ENCODE data around the gene LILRA5. TPM values are rescaled to one million over a fixed set of nuclear protein-coding genes. Genes with fewer than 3 reads are reported as not detected.

LILRA5 gene
- polyA plus RNA-seq, 1 donor (not counting 4 experiments of a cell fraction or from before 2014, with no cell fraction given): not detected

DNA sequence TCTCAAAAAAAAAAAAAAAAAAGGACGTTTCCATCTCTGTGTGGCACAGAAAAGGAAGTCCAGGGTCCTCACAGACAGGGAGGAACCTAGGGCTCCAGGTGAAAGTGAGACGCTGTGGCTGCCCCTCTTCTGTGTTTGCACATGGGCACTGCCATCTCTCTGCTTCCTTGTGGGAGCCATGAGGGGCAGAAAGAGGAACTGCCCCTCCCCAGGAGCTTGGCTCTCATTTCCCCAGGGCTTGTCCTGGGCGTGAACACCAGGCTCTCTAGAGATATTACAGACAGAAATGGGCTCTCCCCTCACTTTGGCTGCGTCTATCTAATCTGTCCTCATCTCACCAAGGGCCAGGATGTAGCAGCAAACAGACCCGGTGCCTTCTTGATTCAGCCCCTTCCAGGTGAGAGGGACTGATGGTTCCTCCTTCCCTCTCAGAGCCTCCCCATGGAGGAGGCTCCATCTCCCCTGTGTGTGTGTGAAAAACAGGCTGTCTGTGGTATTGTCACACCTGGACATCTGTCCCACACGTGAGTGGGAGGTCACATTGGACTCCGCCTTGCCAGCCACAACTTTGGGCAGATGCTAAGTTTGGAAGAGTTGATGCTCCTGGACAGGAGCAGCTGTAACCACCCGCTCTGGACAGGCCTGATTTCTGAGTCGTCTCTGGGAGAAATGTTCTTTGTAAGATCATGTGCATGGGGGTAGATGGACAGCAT, 26.8 kb upstream of the LILRA5 start:
- no peak for TF ChIP-seq EZH2 (IDR thresholded peaks at IDR 0.05; ENCODE audit: low read length)
- TF ChIP-seq, protein P1, sequence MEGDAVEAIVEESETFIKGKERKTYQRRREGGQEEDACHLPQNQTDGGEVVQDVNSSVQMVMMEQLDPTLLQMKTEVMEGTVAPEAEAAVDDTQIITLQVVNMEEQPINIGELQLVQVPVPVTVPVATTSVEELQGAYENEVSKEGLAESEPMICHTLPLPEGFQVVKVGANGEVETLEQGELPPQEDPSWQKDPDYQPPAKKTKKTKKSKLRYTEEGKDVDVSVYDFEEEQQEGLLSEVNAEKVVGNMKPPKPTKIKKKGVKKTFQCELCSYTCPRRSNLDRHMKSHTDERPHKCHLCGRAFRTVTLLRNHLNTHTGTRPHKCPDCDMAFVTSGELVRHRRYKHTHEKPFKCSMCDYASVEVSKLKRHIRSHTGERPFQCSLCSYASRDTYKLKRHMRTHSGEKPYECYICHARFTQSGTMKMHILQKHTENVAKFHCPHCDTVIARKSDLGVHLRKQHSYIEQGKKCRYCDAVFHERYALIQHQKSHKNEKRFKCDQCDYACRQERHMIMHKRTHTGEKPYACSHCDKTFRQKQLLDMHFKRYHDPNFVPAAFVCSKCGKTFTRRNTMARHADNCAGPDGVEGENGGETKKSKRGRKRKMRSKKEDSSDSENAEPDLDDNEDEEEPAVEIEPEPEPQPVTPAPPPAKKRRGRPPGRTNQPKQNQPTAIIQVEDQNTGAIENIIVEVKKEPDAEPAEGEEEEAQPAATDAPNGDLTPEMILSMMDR (optimal IDR thresholded peaks at IDR 0.05 in 1 of 3, IDR thresholded peaks at IDR 0.05 in 1 of 3, conservative IDR thresholded peaks at IDR 0.05 in 1 of 3; ENCODE audit: extremely low read depth in 1 of 3, insufficient read depth in 2 of 3, low read length in 3 of 3): no peak
- Histone ChIP-seq H3K4me2 (ENCODE audit: control insufficient read depth, extremely low read depth, insufficient read depth, low read depth, low read length) (no peak overlapping the region), H3K9me3 (ENCODE audit: control insufficient read depth, low read depth, low read length) (no peaks in the 10 kb centered on the region), H3K9ac (ENCODE audit: control insufficient read depth, extremely low read depth, insufficient read depth, low read length) (no peak overlapping the region), H3K27ac (ENCODE audit: control insufficient read depth, insufficient read depth, low read length) (no peak overlapping the region), H3K36me3 (ENCODE audit: control insufficient read depth in 2 of 2, extremely low read depth in 1 of 2, insufficient read depth in 2 of 2, low read length in 2 of 2) (no peaks in the 10 kb centered on the region), H3K4me1 (ENCODE audit: control insufficient read depth, extremely low read depth, insufficient read depth, low read length) (no peaks in the 10 kb centered on the region), H3K4me3 (ENCODE audit: control insufficient read depth in 2 of 3, extremely low read depth in 1 of 3, insufficient read depth in 2 of 3, low read depth in 1 of 3, low read length in 3 of 3) (no peak overlapping the region), H3K27me3 (ENCODE audit: control insufficient read depth, extremely low read depth, insufficient read depth, low read length) (no peaks in the 10 kb centered on the region), H4K20me1 (ENCODE audit: control insufficient read depth, extremely low read depth, insufficient read depth, low read length) (no peaks in the 10 kb centered on the region), H3K9me1 (ENCODE audit: control insufficient read depth, extremely low read depth, insufficient read depth, low read length) (no peaks in the 10 kb centered on the region), H3K79me2 (ENCODE audit: control insufficient read depth, insufficient read depth, low read length) (no peaks in the 10 kb centered on the region), H2AFZ (ENCODE audit: control insufficient read depth, low read length) (no peak overlapping the region)
- DNase-seq (ENCODE audit: low read depth, low spot score) (no peak), FAIRE-seq (no peak)
- dilution Hi-C loops (cut with MboI; ENCODE audit: extremely low pct_ligation_motif_present, low sequenced_read_pairs): no loop called here

DNA sequence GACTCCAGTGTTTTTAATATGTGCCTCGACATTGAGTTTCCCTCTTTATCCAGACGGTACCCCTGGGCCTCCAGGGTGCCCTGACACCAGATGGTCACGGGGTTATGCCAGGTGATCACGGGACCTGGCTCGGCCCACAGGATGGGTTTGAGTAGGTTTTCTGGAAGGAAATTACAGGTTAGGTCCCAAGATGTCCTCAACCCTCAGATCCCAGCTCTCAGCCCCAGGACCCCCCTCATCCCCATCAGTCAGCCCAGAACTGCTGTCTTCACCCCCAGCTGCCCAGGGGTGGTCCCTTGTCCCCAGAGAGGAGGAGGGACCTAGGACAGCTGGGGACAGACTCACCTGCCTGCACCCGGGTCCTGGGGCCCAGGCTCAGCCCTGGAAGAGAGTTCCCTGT, 25.6 kb upstream of the LILRA5 start:
- Histone ChIP-seq H3K9me3 (ENCODE audit: control insufficient read depth, low read depth, low read length) (no peaks in the 10 kb centered on the region), H3K79me2 (ENCODE audit: control insufficient read depth, insufficient read depth, low read length) (no peaks in the 10 kb centered on the region), H3K9ac (ENCODE audit: control insufficient read depth, extremely low read depth, insufficient read depth, low read length) (no peak overlapping the region), H3K9me1 (ENCODE audit: control insufficient read depth, extremely low read depth, insufficient read depth, low read length) (no peaks in the 10 kb centered on the region), H2AFZ (ENCODE audit: control insufficient read depth, low read length) (no peak overlapping the region), H3K27ac (ENCODE audit: control insufficient read depth, insufficient read depth, low read length) (no peak overlapping the region), H4K20me1 (ENCODE audit: control insufficient read depth, extremely low read depth, insufficient read depth, low read length) (no peaks in the 10 kb centered on the region), H3K36me3 (ENCODE audit: control insufficient read depth in 2 of 2, extremely low read depth in 1 of 2, insufficient read depth in 2 of 2, low read length in 2 of 2) (no peaks in the 10 kb centered on the region), H3K27me3 (ENCODE audit: control insufficient read depth, extremely low read depth, insufficient read depth, low read length) (no peaks in the 10 kb centered on the region), H3K4me1 (ENCODE audit: control insufficient read depth, extremely low read depth, insufficient read depth, low read length) (no peaks in the 10 kb centered on the region), H3K4me3 (ENCODE audit: control insufficient read depth in 2 of 3, extremely low read depth in 1 of 3, insufficient read depth in 2 of 3, low read depth in 1 of 3, low read length in 3 of 3) (no peak overlapping the region), H3K4me2 (ENCODE audit: control insufficient read depth, extremely low read depth, insufficient read depth, low read depth, low read length) (no peak overlapping the region)
- DNase-seq (ENCODE audit: low read depth, low spot score) (no peak), FAIRE-seq (no peak)
- dilution Hi-C loops (cut with MboI; ENCODE audit: extremely low pct_ligation_motif_present, low sequenced_read_pairs): no loop called here
- TF ChIP-seq EZH2 (IDR thresholded peaks at IDR 0.05; ENCODE audit: low read length): no peak
- TF ChIP-seq, protein P1 (optimal IDR thresholded peaks at IDR 0.05 in 1 of 3, IDR thresholded peaks at IDR 0.05 in 1 of 3, conservative IDR thresholded peaks at IDR 0.05 in 1 of 3; ENCODE audit: extremely low read depth in 1 of 3, insufficient read depth in 2 of 3, low read length in 3 of 3): no peak
